HT1080 (cell line): ENCODE data around the gene GALNTL6. TPM values are rescaled to one million over a fixed set of nuclear protein-coding genes. Genes with fewer than 3 reads are reported as not detected.

ENCODE experiments used
- DNase-seq: peaks from one replicate; pipeline ENCODE4 v3.0.0-alpha.2; 2015; ENCODE audit warnings: low read depth
- total RNA-seq: library from RNA; depleted of rRNA; stranded (reverse); fragments of >200 nt; shearing (Covaris generic); gene quantifications from 2 replicates; pipeline ENCODE4 v1.2.3, GENCODE V29; 2014

The GALNTL6 gene
- total RNA-seq, 1 experiment from 2014 or later, result not detected

GRCh38 chr4:172652369-172652768 lies 839.2 kb downstream of the GALNTL6 start:
- no peak for DNase-seq

- no peak for DNase-seq
Measured at GRCh38 chr4:172653676-172654075, 840.5 kb downstream of the GALNTL6 start.

GRCh38 chr4:172654457-172654856 lies 841.3 kb downstream of the GALNTL6 start:
- no peak for DNase-seq

GRCh38 chr4:172656055-172656454 lies 842.9 kb downstream of the GALNTL6 start:
- DNase-seq, result no peak

- no peak for DNase-seq
Measured at GRCh38 chr4:172657081-172657480, 843.9 kb downstream of the GALNTL6 start.

GRCh38 chr4:172660251-172660650 lies 847.0 kb downstream of the GALNTL6 start:
- no peak for DNase-seq

GRCh38 chr4:172662113-172662512 lies 848.9 kb downstream of the GALNTL6 start:
- no peak for DNase-seq

- DNase-seq, result peak; percentile 54
Measured at GRCh38 chr4:172666711-172667368, 853.6 kb downstream of the GALNTL6 start.

- no peak for DNase-seq
Measured at GRCh38 chr4:172674811-172675210, 861.6 kb downstream of the GALNTL6 start.

GRCh38 chr4:172675232-172675631 lies 862.0 kb downstream of the GALNTL6 start:
- no peak for DNase-seq

GRCh38 chr4:172680691-172681090 lies 867.5 kb downstream of the GALNTL6 start:
- no peak for DNase-seq

GRCh38 chr4:172683021-172683420 lies 869.8 kb downstream of the GALNTL6 start:
- peak; percentile 36 for DNase-seq

GRCh38 chr4:172686021-172686420 lies 872.8 kb downstream of the GALNTL6 start:
- DNase-seq, result no peak

GRCh38 chr4:172688534-172688933 lies 875.3 kb downstream of the GALNTL6 start:
- DNase-seq, result no peak

GRCh38 chr4:172691552-172691951 lies 878.3 kb downstream of the GALNTL6 start:
- DNase-seq, result no peak

- DNase-seq, result peak; percentile 63
Measured at GRCh38 chr4:172692701-172693100, 879.5 kb downstream of the GALNTL6 start.

GRCh38 chr4:172698256-172698655 lies 885.1 kb downstream of the GALNTL6 start:
- DNase-seq, result peak; percentile 41

GRCh38 chr4:172705565-172705964 lies 892.4 kb downstream of the GALNTL6 start:
- DNase-seq, result no peak

GRCh38 chr4:172706000-172706399 lies 892.8 kb downstream of the GALNTL6 start:
- no peak for DNase-seq

GRCh38 chr4:172707622-172708021 lies 894.4 kb downstream of the GALNTL6 start:
- no peak for DNase-seq

- DNase-seq, result peak; percentile 11
Measured at GRCh38 chr4:172708184-172708583, 895.0 kb downstream of the GALNTL6 start.

- DNase-seq, result no peak
Measured at GRCh38 chr4:172709376-172709775, 896.2 kb downstream of the GALNTL6 start.

- DNase-seq, result no peak
Measured at GRCh38 chr4:172716291-172716690, 903.1 kb downstream of the GALNTL6 start.

GRCh38 chr4:172721659-172722058 lies 908.5 kb downstream of the GALNTL6 start:
- DNase-seq, result no peak
